ENCODE measurements around the gene DTX3L.
"Not testable (repeated sequence)": the region's sequence is repeated elsewhere in the genome, so short reads cannot be mapped to it uniquely, and the experiment has no call there.

Gene DTX3L

GRCh38 chr3:122559906-122560305 is 4.2 kb upstream of the DTX3L start:
- no peak overlapping the region for H3K4me3 ChIP-seq (ENCODE audit: low read depth, low read length)
- DNase-seq (ENCODE audit: low read depth), result no peak
- no peak for TF ChIP-seq CTCF (IDR thresholded peaks at IDR 0.05; ENCODE audit: control insufficient read depth, extremely low read depth, insufficient read depth)

- no peak overlapping the region for H3K4me3 ChIP-seq (ENCODE audit: low read depth, low read length)
- peak; percentile 86 for DNase-seq (ENCODE audit: low read depth)
- peak; percentile 84 for TF ChIP-seq CTCF (IDR thresholded peaks at IDR 0.05; ENCODE audit: control insufficient read depth, extremely low read depth, insufficient read depth)
These were observed 3.5 kb upstream of the DTX3L start for GRCh38 chr3:122560680-122561079.

GRCh38 chr3:122562923-122563716 is 1.0 kb upstream of the DTX3L start:
- H3K4me3 ChIP-seq (ENCODE audit: low read depth, low read length), result peak overlapping the region; percentile 59
- TF ChIP-seq CTCF (IDR thresholded peaks at IDR 0.05; ENCODE audit: control insufficient read depth, extremely low read depth, insufficient read depth), result no peak
- no peak for DNase-seq (ENCODE audit: low read depth)

GRCh38 chr3:122563717-122564025 is 467 bp upstream of the DTX3L start:
- no peak for DNase-seq (ENCODE audit: low read depth)
- H3K4me3 ChIP-seq (ENCODE audit: low read depth, low read length), result peak overlapping the region; percentile 59
- TF ChIP-seq CTCF (IDR thresholded peaks at IDR 0.05; ENCODE audit: control insufficient read depth, extremely low read depth, insufficient read depth), result no peak

GRCh38 chr3:122568131-122568530 is 4.0 kb downstream of the DTX3L start:
- DNase-seq (ENCODE audit: low read depth); H3K4me3 ChIP-seq (ENCODE audit: low read depth, low read length): not testable (repeated sequence)

- no peak for TF ChIP-seq CTCF (IDR thresholded peaks at IDR 0.05; ENCODE audit: control insufficient read depth, extremely low read depth, insufficient read depth)
- DNase-seq (ENCODE audit: low read depth), result no peak
- H3K4me3 ChIP-seq (ENCODE audit: low read depth, low read length), result no peak overlapping the region
These were observed 4.6 kb downstream of the DTX3L start for GRCh38 chr3:122568755-122569154.

- no peak overlapping the region for H3K4me3 ChIP-seq (ENCODE audit: low read depth, low read length)
- no peak for TF ChIP-seq CTCF (IDR thresholded peaks at IDR 0.05; ENCODE audit: control insufficient read depth, extremely low read depth, insufficient read depth)
- peak; percentile 62 for DNase-seq (ENCODE audit: low read depth)
These were observed 8.8 kb downstream of the DTX3L start for GRCh38 chr3:122572940-122573412.
